Eye (tissue), 1 donor: ENCODE results near the gene GSTO2.

Source experiments
- DNase-seq: peaks from one replicate; pipeline ENCODE4 v3.0.0-alpha.2; 2015

GSTO2 gene

GRCh38 chr10:104328896-104329710, 60.1 kb downstream of the GSTO2 start:
- DNase-seq: no peak

- DNase-seq: peak; percentile 55
These were observed 60.8 kb downstream of the GSTO2 start for GRCh38 chr10:104329735-104330134.

- DNase-seq: peak; percentile 62
These were observed 61.5 kb downstream of the GSTO2 start for GRCh38 chr10:104330168-104331110.

- peak; percentile 74 for DNase-seq
These were observed 62.3 kb downstream of the GSTO2 start for GRCh38 chr10:104331208-104331838.

- DNase-seq: no peak
These were observed 63.5 kb downstream of the GSTO2 start for GRCh38 chr10:104332243-104333031.

GRCh38 chr10:104333032-104333727, 64.2 kb downstream of the GSTO2 start:
- peak; percentile 73 for DNase-seq

GRCh38 chr10:104333728-104334373, 64.9 kb downstream of the GSTO2 start:
- DNase-seq: no peak

GRCh38 chr10:104334561-104334960, 65.6 kb downstream of the GSTO2 start:
- no peak for DNase-seq

- DNase-seq: no peak
These were observed 66.1 kb downstream of the GSTO2 start for GRCh38 chr10:104334965-104335650.

- DNase-seq: peak; percentile 69
These were observed 68.0 kb downstream of the GSTO2 start for GRCh38 chr10:104336821-104337467.

GRCh38 chr10:104337521-104337984, 68.6 kb downstream of the GSTO2 start:
- DNase-seq: no peak

GRCh38 chr10:104337985-104338735, 69.2 kb downstream of the GSTO2 start, which contains the start of gene ITPRIP:
ITPRIP (minus strand) TSS chr10:104338465; CDS start chr10:104316051, 22,414 bp downstream.
- peak; percentile 93 for DNase-seq

- DNase-seq: peak; percentile 85
These were observed 70.6 kb downstream of the GSTO2 start for GRCh38 chr10:104339469-104340110.

- no peak for DNase-seq
These were observed 71.1 kb downstream of the GSTO2 start for GRCh38 chr10:104340111-104340526.

- DNase-seq: no peak
These were observed 71.7 kb downstream of the GSTO2 start for GRCh38 chr10:104340641-104341040.

GRCh38 chr10:104342941-104343411, 74.0 kb downstream of the GSTO2 start:
- no peak for DNase-seq

- DNase-seq: no peak
These were observed 75.2 kb downstream of the GSTO2 start for GRCh38 chr10:104344219-104344618.

GRCh38 chr10:104345515-104345914, 76.5 kb downstream of the GSTO2 start:
- no peak for DNase-seq
